Ectodermal cell (in vitro differentiated cells): Measurements from ENCODE around the gene IFITM2. TPM values are rescaled to one million over a fixed set of nuclear protein-coding genes. Genes with fewer than 3 reads are reported as not detected.
"Not testable (repeated sequence)": the region's sequence is repeated elsewhere in the genome, so short reads cannot be mapped to it uniquely, and the experiment has no call there.

Source experiments
- H3K27ac ChIP-seq: 2 replicates; pipeline ENCODE4 v1.7.0; 2013; ENCODE audit warnings: mild to moderate bottlenecking, low read depth, low read length; ENCODE audit not compliant: insufficient read depth, poor library complexity, severe bottlenecking
- H3K27me3 ChIP-seq: 2 replicates; pipeline ENCODE4 v1.7.0; 2013; ENCODE audit warnings: mild to moderate bottlenecking, low read length; ENCODE audit not compliant: insufficient read depth, control insufficient read depth, poor library complexity, severe bottlenecking
- H3K36me3 ChIP-seq: one replicate; pipeline ENCODE4 v1.7.0; 2013; ENCODE audit warnings: low read length; ENCODE audit not compliant: control insufficient read depth, insufficient read depth
- H3K4me1 ChIP-seq: one replicate; pipeline ENCODE4 v1.7.0; 2013; ENCODE audit warnings: low read length; ENCODE audit not compliant: control insufficient read depth, insufficient read depth
- H3K4me3 ChIP-seq: 2 replicates; pipeline ENCODE4 v1.7.0; 2013; ENCODE audit warnings: low read depth, low read length, control low read depth; ENCODE audit not compliant: insufficient read depth
- H3K9me3 ChIP-seq: 2 replicates; pipeline ENCODE4 v1.7.0; 2013; ENCODE audit warnings: mild to moderate bottlenecking, low read length, moderate library complexity; ENCODE audit not compliant: control insufficient read depth
- WGBS, 2 experiments: methylation state at CpG; one replicate each; pipeline ENCODE4 v1.1.7; 2013; ENCODE audit warnings: missing lambda C conversion rate in 2 of 2; 5-methylcytosine and 5-hydroxymethylcytosine counted together
- polyA plus RNA-seq, 4 experiments: library from polyadenylated mRNA; stranded (reverse); fragments of 50-300 nt; gene quantifications; one replicate each; pipeline ENCODE4 v1.2.3, GENCODE V29; 2013

IFITM2 gene
- 108 TPM for polyA plus RNA-seq (2013, experiment 1 of 4)
- polyA plus RNA-seq (2013, experiment 2 of 4): 103 TPM
- polyA plus RNA-seq (2013, experiment 3 of 4): 96.5 TPM
- 114 TPM for polyA plus RNA-seq (2013, experiment 4 of 4)

DNA sequence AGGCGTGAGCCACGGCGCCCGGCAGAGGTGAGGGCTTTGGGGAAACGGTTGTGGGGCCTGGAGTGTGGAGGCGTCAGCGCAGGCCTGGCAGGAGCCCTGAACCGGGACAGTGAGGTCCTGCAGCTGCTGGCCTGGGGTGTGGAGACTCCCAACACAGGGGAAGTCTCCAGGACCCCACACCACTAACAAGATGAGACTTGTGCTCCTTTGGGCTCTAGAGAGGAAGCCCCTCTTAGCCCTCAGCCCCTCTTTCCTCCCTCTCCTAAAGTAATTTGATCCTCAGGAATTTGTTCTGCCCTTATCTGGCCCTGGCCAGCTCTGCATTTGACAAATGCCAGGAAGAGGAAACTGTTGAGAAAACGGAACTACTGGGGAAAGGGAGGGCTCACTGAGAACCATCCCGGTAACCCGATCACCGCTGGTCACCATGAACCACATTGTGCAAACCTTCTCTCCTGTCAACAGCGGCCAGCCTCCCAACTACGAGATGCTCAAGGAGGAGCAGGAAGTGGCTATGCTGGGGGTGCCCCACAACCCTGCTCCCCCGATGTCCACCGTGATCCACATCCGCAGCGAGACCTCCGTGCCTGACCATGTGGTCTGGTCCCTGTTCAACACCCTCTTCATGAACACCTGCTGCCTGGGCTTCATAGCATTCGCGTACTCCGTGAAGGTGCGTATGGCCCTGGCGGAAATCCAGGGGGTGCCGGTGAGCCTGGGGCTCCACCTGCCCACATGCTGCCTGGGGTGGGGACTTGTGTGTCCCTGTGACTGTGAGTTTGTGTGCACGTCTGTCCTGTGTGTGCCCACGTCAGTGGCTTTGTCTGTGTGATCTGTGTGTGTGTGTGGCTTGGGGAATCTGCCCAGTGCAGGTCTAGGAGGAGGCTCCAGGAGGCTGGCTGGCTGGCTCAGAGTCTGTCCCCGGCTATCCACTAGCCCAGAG lies at the start of gene IFITM2:
IFITM2 (plus strand) TSS at position 51 of the 943 bp plus-strand sequence; CDS start at position 428, 377 bp downstream.
- 55 to 60% methylated on average over 26 to 27 of the region's 28 CpGs for WGBS, 2 experiments
- H3K9me3 ChIP-seq, H3K36me3 ChIP-seq: not testable (repeated sequence)
- Histone ChIP-seq H3K27ac (peak within 1 kb of the TSS; percentile 77), H3K4me3 (peak within 1 kb of the TSS; percentile 27), H3K27me3 (peaks cover 15% of the 10 kb centered on the region), H3K4me1 (peaks cover 39% of the 10 kb centered on the region)

DNA sequence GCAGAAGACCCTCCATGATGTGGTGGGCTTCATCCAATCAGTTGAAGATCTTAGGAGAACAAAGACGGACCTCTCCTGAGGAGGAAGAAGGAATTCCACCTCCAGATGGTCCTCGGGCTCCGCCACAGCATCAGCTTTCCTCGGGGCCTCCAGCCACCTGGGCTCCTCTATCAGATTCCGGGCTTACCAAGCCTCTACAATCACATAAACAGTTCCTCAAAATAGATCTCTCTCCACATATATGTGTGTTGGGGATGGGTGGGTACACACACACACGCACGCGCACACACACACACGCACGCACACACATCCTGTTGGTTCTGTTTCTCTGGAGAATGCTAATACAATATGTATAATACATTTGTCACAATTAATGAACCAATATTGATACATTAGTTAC lies 48.2 kb upstream of the IFITM2 start:
- H3K4me1 ChIP-seq: no peaks in the 10 kb centered on the region
- no peaks in the 10 kb centered on the region for H3K9me3 ChIP-seq
- H3K4me3 ChIP-seq: no peak overlapping the region
- H3K27me3 ChIP-seq: no peaks in the 10 kb centered on the region
- no peaks in the 10 kb centered on the region for H3K36me3 ChIP-seq
- 89 to 94% methylated on average over 3 to 6 of the region's 10 CpGs for WGBS, 2 experiments
- H3K27ac ChIP-seq: no peak overlapping the region

DNA sequence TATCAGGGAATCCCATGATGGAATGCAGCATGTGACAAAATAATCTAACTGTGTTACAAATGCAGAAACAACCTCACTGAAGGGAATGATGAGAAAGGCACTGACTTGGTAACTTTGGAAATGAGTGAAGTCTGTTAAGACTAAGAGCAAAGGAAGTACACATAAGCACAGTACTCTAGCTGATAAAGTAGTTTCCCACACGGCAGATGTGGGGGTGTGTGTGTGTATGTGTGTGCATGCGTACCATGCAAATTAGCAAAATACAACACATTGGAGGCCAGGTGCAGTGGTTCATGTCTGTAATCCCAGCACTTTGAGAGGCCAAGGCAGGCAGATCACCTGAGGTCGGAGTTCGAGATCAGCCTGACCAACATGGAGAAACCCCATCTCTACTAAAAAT lies 46.0 kb upstream of the IFITM2 start:
- no peak overlapping the region for H3K27ac ChIP-seq

DNA sequence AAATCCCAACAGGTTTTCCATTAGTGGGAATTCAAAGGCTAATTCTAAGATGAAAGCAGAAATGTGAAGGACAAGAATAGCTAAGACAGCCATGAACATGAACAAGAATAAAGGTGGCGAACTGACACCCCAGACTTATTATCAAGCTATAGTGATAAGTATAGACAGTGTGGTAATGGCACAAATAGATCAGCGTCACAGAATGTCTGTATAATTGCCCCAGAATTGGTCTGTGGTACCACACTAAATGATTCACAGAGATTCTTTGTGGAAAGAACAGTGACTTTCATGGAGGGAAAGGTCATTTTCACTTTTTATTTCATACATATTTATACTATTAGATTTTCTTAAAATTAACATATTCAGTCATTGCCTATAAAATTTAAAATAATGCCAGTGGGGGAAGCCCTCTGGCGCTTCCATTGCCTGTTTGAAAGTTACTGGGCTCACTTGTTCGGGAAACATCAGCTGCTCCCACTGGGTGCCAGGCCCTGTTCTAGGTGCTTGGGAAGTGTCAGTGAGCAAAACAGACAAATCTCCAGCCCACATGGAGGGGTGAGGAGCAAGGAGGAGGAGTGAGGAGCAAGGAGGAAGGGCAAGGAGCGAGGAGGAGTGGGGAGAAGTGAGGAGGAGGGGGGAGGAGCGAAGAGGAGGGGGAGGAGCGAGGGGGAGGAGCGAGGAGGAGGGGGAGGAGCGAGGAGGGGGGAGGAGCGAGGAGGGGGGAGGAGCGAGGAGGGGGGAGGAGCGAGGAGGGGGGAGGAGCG lies 40.8 kb upstream of the IFITM2 start:
- Histone ChIP-seq H3K27me3 (no peaks in the 10 kb centered on the region), H3K36me3 (no peaks in the 10 kb centered on the region), H3K4me1 (no peaks in the 10 kb centered on the region), H3K4me3 (no peak overlapping the region), H3K9me3 (no peaks in the 10 kb centered on the region), H3K27ac (no peak overlapping the region)
- WGBS, 2 experiments: 98 to 99% methylated on average over 4 of the region's 13 CpGs

More for the DNA sequence above, 46.0 kb upstream of the IFITM2 start:
- Histone ChIP-seq H3K27me3 (no peaks in the 10 kb centered on the region), H3K4me3 (no peak overlapping the region), H3K4me1 (no peaks in the 10 kb centered on the region), H3K36me3 (no peaks in the 10 kb centered on the region), H3K9me3 (no peaks in the 10 kb centered on the region)
- 95 to 98% methylated on average over 4 of the region's 4 CpGs for WGBS, 2 experiments

DNA sequence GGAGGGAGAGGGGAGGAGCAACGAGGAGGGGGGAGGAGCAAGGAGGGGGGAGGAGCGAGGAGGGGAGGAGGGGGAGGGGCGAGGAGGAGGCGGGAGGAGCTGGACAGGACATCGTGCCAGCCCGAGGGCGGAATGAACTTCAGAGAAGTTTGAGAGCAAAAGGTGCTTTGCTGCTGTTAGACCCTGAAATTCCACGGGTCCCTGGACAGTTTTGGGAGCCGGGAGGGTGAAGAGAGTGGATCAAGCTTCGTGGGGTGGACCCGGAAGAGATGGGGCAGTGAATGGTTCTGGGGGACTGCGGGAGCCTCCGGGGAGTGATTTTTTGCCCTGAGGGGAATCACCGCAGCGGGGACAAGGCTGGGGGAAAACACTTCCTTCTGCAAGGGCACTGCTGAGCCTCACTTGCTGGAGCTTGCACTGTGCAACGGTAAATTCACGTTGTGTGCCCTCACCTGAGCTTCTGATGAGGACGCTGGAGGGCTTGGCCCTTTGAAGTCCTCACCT lies 40.1 kb upstream of the IFITM2 start:
- no peak overlapping the region for H3K27ac ChIP-seq

DNA sequence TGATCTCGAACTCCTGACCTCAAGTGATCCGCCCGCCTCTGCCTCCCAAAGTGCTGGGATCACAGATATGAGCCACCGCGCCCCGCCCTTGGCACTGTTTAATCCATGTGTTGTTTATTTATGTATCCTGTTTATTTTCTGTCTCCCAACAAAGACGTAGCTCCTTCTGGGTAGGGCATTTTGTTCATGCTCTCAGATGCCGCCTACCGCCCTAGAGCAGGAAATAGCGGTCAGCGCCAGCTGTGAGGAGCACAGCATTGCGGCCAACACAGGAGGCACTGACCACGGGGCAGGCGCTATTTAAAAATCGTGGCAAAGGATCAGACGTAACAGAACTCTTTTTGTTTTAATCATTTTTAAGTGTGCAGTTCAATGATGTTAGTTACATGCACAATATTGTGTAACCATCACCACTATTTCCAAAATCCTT lies 38.9 kb upstream of the IFITM2 start:
- H3K27me3 ChIP-seq, H3K36me3 ChIP-seq, H3K4me3 ChIP-seq, H3K4me1 ChIP-seq, H3K27ac ChIP-seq, H3K9me3 ChIP-seq: not testable (repeated sequence)
- 88 to 90% methylated on average over 16 of the region's 16 CpGs for WGBS, 2 experiments

More for the DNA sequence above, 40.1 kb upstream of the IFITM2 start:
- no peaks in the 10 kb centered on the region for H3K36me3 ChIP-seq
- no peaks in the 10 kb centered on the region for H3K27me3 ChIP-seq
- no peak overlapping the region for H3K4me3 ChIP-seq
- H3K9me3 ChIP-seq: no peaks in the 10 kb centered on the region
- no peaks in the 10 kb centered on the region for H3K4me1 ChIP-seq
- 83% methylated on average over 17 of the region's 18 CpGs for WGBS, 2 experiments

DNA sequence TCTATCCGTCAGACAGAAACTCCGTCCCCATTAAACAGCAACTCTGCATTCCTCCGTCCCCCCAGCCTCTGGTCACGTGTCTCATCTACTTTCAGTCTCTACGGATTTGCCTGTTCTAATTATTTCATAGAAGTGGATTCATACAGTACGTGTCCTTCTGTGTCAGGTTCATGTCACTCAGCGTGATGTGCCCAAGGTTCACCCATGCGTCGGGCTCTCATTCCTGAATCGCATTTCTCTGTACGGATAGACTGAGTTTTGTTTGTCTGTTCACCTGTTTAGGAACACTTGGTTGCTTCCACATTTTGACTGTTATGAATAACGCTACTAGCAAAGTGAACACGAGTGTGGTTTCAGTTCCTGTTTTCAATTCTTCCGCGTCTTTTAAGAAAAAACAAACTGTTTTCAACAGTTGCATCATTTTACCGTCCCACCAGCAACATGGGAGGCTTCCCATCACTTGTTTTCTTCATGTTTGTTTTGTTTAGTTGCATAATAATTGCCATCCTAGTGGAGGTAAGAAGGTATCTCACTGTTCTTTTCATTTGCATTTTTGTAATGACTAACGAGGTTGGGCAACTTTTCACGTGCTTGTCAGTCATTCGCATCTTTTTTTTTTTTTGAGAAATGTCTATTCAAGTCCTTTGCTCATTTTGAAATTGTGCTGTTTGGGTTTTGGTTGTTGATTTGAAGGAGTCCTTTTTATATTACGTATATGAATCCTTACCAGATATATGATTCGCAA lies 38.3 kb upstream of the IFITM2 start:
- 77 to 78% methylated on average over 20 to 21 of the region's 21 CpGs for WGBS, 2 experiments
- no peak overlapping the region for H3K4me3 ChIP-seq
- H3K36me3 ChIP-seq: no peaks in the 10 kb centered on the region
- H3K4me1 ChIP-seq: no peaks in the 10 kb centered on the region
- H3K9me3 ChIP-seq: no peaks in the 10 kb centered on the region
- no peak overlapping the region for H3K27ac ChIP-seq
- H3K27me3 ChIP-seq: no peaks in the 10 kb centered on the region

DNA sequence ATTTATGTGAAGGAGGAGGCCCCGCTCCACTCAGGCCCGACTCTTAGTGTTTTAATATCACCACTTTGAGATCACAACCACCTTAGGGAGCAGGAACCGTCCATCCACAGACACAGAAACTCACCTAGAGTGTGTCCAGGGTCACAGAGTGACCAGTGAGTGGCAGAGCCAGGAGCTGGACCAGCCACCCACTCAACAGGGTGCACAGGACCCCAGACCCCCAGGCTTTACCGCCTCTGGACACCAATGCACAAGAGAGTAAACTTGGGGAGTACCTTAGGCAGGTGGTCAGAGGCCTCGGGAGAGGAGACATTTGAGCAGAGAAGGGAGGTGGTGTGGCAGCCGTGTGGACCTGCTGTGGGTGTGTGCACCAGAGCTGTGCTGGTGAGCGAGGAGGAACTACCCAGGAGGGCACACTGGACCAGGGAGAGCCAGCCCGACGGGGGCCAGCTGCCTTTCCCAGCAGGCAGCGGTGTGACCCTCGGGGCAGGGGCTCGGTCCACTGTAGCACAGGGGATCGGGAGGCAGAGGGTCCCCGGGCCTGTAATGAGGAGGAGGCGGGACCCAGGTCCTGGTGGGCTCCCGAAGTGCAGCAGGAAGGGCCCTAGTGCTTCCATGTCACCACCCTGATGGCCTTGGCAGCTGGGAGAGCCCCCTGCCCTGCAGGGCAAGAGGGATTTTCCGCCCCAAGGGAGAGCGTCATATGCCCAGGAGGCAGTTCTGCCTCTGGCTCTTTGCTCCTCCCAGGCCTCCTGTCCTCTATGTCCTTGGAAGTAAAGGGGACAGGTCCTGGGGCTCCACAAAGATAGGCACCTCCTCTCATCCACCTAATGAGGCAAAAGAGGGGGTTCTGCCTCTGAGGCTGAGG lies 36.9 kb upstream of the IFITM2 start:
- H3K9me3 ChIP-seq: no peaks in the 10 kb centered on the region
- H3K4me1 ChIP-seq: no peaks in the 10 kb centered on the region
- H3K36me3 ChIP-seq: no peaks in the 10 kb centered on the region
- H3K27me3 ChIP-seq: no peaks in the 10 kb centered on the region
- no peak overlapping the region for H3K4me3 ChIP-seq
- 87 to 88% methylated on average over 18 of the region's 18 CpGs for WGBS, 2 experiments
- no peak overlapping the region for H3K27ac ChIP-seq

DNA sequence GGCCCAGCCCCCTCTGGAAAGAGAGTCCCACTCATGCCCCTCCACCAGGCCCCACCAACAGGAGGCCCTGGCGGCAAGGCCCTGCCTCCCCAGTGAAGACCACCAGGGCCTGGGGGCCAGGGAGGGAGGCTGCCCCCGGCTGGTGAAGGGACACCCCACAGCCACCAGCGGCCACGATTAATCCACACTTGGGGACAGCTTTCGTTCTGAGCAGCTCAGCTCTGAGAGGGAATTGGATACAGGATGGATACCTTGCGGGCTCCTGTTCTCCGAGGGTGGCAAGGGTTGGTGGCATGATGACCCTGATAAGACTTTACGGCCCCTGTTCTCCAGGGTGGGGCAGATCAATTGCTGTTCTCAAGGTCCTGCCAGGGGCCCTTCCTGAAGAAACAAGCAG lies 36.3 kb upstream of the IFITM2 start:
- Histone ChIP-seq H3K36me3 (no peaks in the 10 kb centered on the region), H3K9me3 (no peaks in the 10 kb centered on the region), H3K4me3 (no peak overlapping the region), H3K4me1 (no peaks in the 10 kb centered on the region), H3K27me3 (no peaks in the 10 kb centered on the region), H3K27ac (no peak overlapping the region)
- WGBS, 2 experiments: 92 to 96% methylated on average over 8 of the region's 8 CpGs
